NCI-H748 (cell line): Measurements from ENCODE around the gene SH3BGRL2.
"Not testable (repeated sequence)": the region's sequence is repeated elsewhere in the genome, so short reads cannot be mapped to it uniquely, and the experiment has no call there.

Experiments used
- DNase-seq: peaks from one replicate; lab custom pipeline; 2025; ENCODE audit not compliant: unreplicated experiment; lab: John Stamatoyannopoulos, UW

SH3BGRL2 gene

DNA sequence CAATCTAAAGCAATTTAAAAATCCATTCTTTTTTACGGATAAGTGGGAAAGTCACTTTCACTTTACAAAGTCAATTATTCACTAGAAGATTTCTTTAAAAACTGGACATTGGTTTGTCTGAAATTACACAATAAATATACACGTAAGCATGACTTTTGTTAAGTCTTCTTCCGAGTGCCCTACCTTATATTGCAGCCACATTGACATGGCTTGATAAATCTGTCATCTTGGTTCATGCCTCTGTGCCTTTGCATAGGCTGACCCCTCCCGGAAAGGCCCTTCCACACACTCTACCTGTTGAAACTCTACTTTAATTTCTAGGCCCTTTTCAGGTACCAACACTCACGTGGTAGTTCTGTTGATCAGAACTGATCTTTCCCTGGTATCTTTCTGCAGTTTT lies 104.1 kb downstream of the SH3BGRL2 start:
- no peak for DNase-seq

DNA sequence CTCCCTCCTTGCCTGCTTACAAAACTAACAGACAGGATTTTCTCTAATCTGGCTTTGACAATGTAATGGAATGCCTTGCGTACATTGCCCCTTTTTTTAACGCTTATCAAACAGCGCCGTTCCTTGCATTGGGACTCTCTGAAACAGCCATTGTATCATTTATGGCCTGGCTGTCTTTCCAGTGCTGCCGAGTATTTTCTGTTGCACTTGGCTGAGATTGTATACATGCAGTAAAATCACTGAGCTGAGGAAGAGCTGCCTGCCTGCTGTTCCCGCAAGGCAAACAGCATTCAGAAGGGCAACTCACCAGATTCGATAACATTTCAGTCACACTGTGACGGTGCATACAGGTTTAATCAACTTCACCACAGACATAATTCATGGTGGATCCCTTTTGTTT lies 106.0 kb downstream of the SH3BGRL2 start:
- DNase-seq: peak; percentile 54

DNA sequence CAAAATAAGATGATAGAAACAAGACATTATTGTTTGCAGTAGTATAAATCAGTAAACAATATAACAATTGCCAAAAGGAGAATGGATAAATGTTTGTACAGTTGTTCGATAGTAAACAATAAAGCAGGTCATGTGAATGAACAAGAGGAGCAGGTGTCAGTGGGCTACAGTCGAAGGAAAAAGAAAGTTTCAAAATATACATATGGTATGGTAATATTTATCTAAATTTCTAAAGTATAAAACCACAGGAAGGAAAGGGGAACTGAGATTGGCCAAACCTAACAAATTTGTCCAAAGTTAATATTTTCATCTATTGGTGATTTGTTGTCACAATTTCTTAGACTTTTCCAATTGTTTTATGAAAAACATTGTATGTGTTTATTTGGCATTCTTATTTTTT lies 110.9 kb downstream of the SH3BGRL2 start:
- DNase-seq: peak; percentile 8

DNA sequence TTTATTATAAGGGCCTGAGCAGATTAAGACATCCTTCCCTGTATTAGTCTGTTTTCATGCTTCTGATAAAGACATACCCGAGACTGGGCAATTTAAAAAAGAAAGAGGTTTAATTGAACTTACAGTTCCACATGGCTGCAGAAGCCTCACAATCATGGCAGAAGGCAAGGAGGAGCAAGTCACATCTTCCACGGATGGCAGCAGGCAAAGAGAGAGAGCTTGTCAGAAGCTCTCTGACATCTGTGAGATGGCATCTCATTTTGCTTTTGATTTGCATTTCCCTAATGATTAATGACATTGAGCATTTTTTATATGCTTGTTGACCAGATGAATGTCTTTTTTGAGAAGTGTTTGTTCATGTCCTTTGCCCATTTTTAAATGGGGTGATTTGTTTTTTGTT lies 114.2 kb downstream of the SH3BGRL2 start:
- DNase-seq: not testable (repeated sequence)

DNA sequence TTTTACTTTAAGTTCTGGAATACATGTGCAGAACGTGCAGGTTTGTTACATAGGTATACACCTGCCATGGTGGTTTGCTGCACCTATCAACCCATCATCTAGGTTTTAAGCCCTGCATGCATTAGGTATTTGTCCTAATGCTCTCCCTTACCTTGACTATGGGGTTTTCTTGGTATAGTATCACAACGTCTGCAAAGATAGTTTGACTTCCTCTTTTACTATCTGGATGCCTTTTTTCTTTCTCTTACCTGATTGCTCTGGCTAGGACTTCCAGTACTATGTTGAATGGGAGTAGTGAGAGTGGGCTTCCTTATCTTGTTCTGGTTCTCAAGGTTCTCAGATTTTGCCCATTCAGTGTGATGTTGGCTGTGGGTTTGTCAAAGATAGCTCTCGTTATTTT lies 115.2 kb downstream of the SH3BGRL2 start:
- DNase-seq: not testable (repeated sequence)

DNA sequence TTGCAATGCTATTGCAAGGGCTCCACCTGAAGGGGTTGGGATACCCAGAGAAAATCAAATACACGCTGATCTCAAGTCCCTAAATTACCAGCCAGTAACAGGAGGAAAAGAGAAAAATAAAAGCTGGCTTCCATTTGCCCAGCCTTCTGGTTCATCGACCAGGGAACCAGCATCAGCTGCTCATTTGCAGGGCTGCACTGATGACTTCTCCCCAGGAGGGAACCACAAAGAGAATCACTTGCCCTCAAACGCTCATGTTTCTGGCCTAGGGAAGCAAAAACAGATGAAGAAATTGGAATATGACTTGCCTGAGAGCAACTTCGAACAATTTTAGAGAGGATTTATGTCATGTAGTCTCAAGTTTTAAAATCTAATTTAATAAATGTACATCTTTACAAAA lies 119.7 kb downstream of the SH3BGRL2 start:
- DNase-seq: peak; percentile 12
